PC-3 (cell line): Measurements from ENCODE around the gene CCN2. TPM values are rescaled to one million over a fixed set of nuclear protein-coding genes. Genes with fewer than 3 reads are reported as not detected.

Source experiments
- ATAC-seq: fragments of 200-7000 bp; cut with Tn5 transposase; 2 replicates; pipeline ENCODE4 v1.9.1; 2020; ENCODE audit warnings: mild to moderate bottlenecking, moderate library complexity
- BruUV-seq: library from RNA; stranded (reverse); fragments of 400-500 nt; replicated peaks from 2 replicates; lab custom pipeline; 2021; lab: Mats Ljungman, UMichigan
- CTCF ChIA-PET: fragments of 300-600 bp; sonication (Branson Sonifier 250); formaldehyde crosslinking; loops from one replicate; lab custom pipeline; 2022; ENCODE audit warnings: antibody characterized with exemption; lab: Charles Lee
- POLR2A ChIA-PET: fragments of 300-600 bp; sonication (Branson Sonifier 250); formaldehyde crosslinking; loops from one replicate; lab custom pipeline; 2022; ENCODE audit warnings: antibody characterized with exemption; ENCODE audit not compliant: unreplicated experiment; lab: Charles Lee
- DNase-seq: peaks from one replicate; pipeline ENCODE4 v3.0.0-alpha.2; 2015
- H2AFZ ChIP-seq: fragments of 300-600 bp; sonication (generic); 2 replicates; pipeline ENCODE4 v1.6.0; 2016; ENCODE audit warnings: antibody characterized with exemption, low read length
- H3F3A ChIP-seq: fragments of 300-600 bp; sonication (generic); one replicate; pipeline ENCODE4 v1.6.0; 2017; ENCODE audit warnings: antibody characterized with exemption, low read length, control low read depth, mild to moderate bottlenecking; ENCODE audit not compliant: unreplicated experiment
- H3K27ac ChIP-seq: fragments of 300-600 bp; sonication (generic); 2 replicates; pipeline ENCODE4 v1.5.1; 2016; ENCODE audit warnings: mild to moderate bottlenecking, low read length
- H3K27me3 ChIP-seq: fragments of 300-600 bp; sonication (generic); 2 replicates; pipeline ENCODE4 v1.6.1; 2016; ENCODE audit warnings: low read length, mixed read lengths
- H3K36me3 ChIP-seq: fragments of 300-600 bp; sonication (generic); 2 replicates; pipeline ENCODE4 v1.6.1; 2016; ENCODE audit warnings: low read depth, mixed run types, low read length, mixed read lengths
- H3K4me1 ChIP-seq: fragments of 300-600 bp; sonication (generic); 2 replicates; pipeline ENCODE4 v1.5.1; 2016; ENCODE audit warnings: low read length; ENCODE audit not compliant: insufficient read depth
- H3K4me2 ChIP-seq: fragments of 300-600 bp; sonication (generic); 2 replicates; pipeline ENCODE4 v1.6.0; 2016; ENCODE audit warnings: low read length
- H3K4me3 ChIP-seq: fragments of 300-600 bp; sonication (generic); 2 replicates; pipeline ENCODE4 v1.5.1; 2016; ENCODE audit warnings: mild to moderate bottlenecking, low read length, mixed read lengths
- H3K79me2 ChIP-seq: fragments of 300-600 bp; sonication (generic); 2 replicates; pipeline ENCODE4 v1.6.1; 2017; ENCODE audit warnings: low read length, mixed read lengths
- H3K9ac ChIP-seq: fragments of 300-600 bp; sonication (generic); 2 replicates; pipeline ENCODE4 v1.6.0; 2016; ENCODE audit warnings: mild to moderate bottlenecking, low read length
- H3K9me2 ChIP-seq: fragments of 300-600 bp; sonication (generic); replicated peaks from 2 replicates; pipeline ENCODE4 v1.6.1; 2016; ENCODE audit warnings: mixed run types, low read length, mixed read lengths
- H3K9me3 ChIP-seq: fragments of 300-600 bp; sonication (generic); 2 replicates; pipeline ENCODE4 v1.6.1; 2016; ENCODE audit warnings: low read length, mixed read lengths
- H4K20me1 ChIP-seq: fragments of 300-600 bp; sonication (generic); 2 replicates; pipeline ENCODE4 v1.6.1; 2016; ENCODE audit warnings: low read length, mixed read lengths
- EZH2 ChIP-seq: fragments of 300-600 bp; sonication (generic); IDR thresholded peaks from one replicate; pipeline ENCODE4 v1.6.1; 2017; ENCODE audit warnings: antibody characterized with exemption, mild to moderate bottlenecking, low read length; ENCODE audit not compliant: unreplicated experiment
- EZH2phosphoT487 ChIP-seq: fragments of 300-600 bp; sonication (generic); IDR thresholded peaks from 2 replicates; pipeline ENCODE4 v1.6.1; 2018; ENCODE audit warnings: mild to moderate bottlenecking, antibody characterized with exemption, low read length, borderline replicate concordance
- intact Hi-C: fragments of 100-400 bp; cut with micrococcal nuclease; formaldehyde crosslinking; loops from 2 replicates; pipeline ENCODE4 v1.9.0; 2023
- total RNA-seq: library from RNA; depleted of rRNA; stranded (reverse); fragments of >200 nt; gene quantifications from 2 replicates; pipeline ENCODE4 v1.2.3, GENCODE V29; 2014
- TF ChIP-seq, protein P1 (sequence below): fragments of 300-600 bp; sonication (generic); conservative IDR thresholded peaks from 2 replicates; pipeline ENCODE4 v1.5.1; 2017; ENCODE audit warnings: antibody characterized with exemption, low read depth, mild to moderate bottlenecking, low read length

CCN2 gene
- total RNA-seq, 1 experiment from 2014 or later, result 33.2 TPM

DNA sequence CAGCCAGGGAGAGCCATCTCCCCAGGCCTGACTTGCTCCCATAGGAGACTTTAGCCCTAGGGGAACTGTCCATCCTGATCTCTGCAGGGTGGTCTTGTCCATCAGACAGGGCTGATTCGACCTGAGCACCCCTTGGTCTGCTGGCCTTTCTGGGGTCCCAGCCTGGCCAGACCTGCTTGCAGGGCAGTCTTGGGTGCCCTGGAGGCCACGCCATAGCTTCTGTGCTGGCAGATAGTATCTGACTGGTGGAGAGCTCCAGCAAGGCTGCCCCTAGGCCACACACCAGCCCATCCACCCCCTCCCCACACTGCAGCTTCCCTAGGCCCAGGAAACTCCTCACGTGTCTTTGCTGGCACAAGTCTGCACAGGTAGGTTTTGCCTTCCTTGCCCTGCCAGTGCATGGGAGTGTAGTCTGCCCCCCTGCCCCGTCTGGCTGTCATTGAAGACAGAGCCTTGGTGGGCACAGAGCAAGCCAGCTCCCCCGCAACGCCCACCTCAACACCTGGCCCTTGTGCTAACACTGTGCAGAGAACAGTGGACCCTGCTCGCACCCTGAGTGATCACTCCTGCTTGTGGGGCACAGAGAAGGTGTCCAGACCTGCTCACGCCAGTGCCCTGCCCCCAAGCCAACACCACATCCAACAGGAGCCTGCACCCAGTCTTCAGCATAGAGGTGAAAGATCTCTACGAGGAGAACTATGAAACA is 32.4 kb downstream of the CCN2 start:
- no peaks in the 10 kb centered on the region; the same call in 1 of the 2 replicates for H3K36me3 ChIP-seq
- H3K27ac ChIP-seq, result no peak overlapping the region
- H3F3A ChIP-seq, result no peaks in the 10 kb centered on the region
- no peak overlapping the region for H3K9ac ChIP-seq
- peaks cover 9% of the 10 kb centered on the region for H3K4me1 ChIP-seq
- H3K4me2 ChIP-seq, result no peak overlapping the region
- no peak overlapping the region for H2AFZ ChIP-seq
- TF ChIP-seq EZH2phosphoT487 (no peak), EZH2 (no peak)
- TF ChIP-seq, protein P1, sequence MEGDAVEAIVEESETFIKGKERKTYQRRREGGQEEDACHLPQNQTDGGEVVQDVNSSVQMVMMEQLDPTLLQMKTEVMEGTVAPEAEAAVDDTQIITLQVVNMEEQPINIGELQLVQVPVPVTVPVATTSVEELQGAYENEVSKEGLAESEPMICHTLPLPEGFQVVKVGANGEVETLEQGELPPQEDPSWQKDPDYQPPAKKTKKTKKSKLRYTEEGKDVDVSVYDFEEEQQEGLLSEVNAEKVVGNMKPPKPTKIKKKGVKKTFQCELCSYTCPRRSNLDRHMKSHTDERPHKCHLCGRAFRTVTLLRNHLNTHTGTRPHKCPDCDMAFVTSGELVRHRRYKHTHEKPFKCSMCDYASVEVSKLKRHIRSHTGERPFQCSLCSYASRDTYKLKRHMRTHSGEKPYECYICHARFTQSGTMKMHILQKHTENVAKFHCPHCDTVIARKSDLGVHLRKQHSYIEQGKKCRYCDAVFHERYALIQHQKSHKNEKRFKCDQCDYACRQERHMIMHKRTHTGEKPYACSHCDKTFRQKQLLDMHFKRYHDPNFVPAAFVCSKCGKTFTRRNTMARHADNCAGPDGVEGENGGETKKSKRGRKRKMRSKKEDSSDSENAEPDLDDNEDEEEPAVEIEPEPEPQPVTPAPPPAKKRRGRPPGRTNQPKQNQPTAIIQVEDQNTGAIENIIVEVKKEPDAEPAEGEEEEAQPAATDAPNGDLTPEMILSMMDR, result no peak
- ATAC-seq (no peak), DNase-seq (no peak)
- BruUV-seq, result no TSS peak
- POLR2A ChIA-PET, result no interaction called here
- intact Hi-C loops, result loop anchor here (5.0 kb wide), 1 partner anchor 563 kb away; no protein-coding TSS in a partner anchor
- no peaks in the 10 kb centered on the region for H3K9me3 ChIP-seq
- H4K20me1 ChIP-seq, result no peaks in the 10 kb centered on the region
- CTCF ChIA-PET, result no interaction called here
- no peaks in the 10 kb centered on the region for H3K79me2 ChIP-seq
- no peaks in the 10 kb centered on the region for H3K27me3 ChIP-seq
- no peak overlapping the region for H3K4me3 ChIP-seq
- H3K9me2 ChIP-seq, result no peaks in the 10 kb centered on the region

DNA sequence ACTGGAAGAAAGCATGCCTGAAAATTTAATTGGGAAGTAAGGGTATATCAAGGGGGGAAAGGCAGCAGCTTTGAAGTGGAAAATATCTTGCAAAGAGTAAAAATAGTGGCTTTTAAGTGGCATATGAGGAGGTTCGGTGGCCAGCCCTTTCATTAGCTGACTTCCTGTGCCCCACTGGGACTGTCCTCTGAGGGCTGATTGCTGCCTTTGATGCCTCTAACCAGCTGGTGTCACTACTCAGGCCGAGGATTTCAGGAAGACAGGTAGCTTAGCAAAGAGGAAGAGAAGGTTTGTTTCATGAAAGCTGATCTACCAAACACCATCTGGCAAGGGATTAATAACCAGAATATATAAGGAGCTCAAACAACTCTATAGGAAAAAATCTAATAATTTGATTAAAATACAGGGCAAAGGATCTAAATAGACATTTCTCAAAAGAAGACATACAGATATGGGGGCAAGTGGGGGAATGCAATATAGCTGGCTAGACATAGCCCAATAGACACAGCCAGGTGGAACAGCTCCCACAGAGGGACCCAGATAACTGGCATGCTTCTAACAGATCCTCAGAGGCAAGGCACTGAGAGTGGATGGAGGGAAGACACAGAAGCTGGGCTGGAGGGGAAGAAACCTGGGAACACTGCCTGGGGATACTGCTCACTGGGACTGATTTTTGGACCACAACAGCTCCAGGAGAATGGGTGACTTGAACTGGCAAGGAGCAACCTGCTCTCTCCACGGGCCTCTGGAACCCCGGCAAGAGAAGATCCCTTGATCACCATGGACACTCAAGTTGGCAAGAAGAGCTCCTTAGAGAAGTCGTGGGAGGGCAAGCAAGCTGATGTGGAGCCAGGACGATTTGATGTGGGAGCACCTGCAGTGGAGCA is 33.2 kb downstream of the CCN2 start:
- Histone ChIP-seq H3K9me2 (no peaks in the 10 kb centered on the region), H3K4me1 (peaks cover 9% of the 10 kb centered on the region), H3F3A (no peaks in the 10 kb centered on the region), H3K36me3 (no peaks in the 10 kb centered on the region), H3K79me2 (no peaks in the 10 kb centered on the region), H3K9me3 (no peaks in the 10 kb centered on the region), H3K27me3 (no peaks in the 10 kb centered on the region), H4K20me1 (no peaks in the 10 kb centered on the region), H3K27ac (no peak overlapping the region), H3K4me2 (no peak overlapping the region), H2AFZ (no peak overlapping the region), H3K4me3 (no peak overlapping the region), H3K9ac (no peak overlapping the region)
- CTCF ChIA-PET, result no interaction called here
- ATAC-seq (no peak), DNase-seq (no peak)
- intact Hi-C loops, result loop anchor here (5.0 kb wide), 1 partner anchor 564 kb away; no protein-coding TSS in a partner anchor
- BruUV-seq, result no TSS peak
- POLR2A ChIA-PET, result no interaction called here
- TF ChIP-seq EZH2 (no peak), EZH2phosphoT487 (no peak)
- TF ChIP-seq, protein P1, result no peak
